Esophagus squamous epithelium (tissue), 4 donors: ENCODE measurements around the gene HOXC13.

Source experiments
- POLR2A ChIP-seq, 4 donors: fragments of 450-650 bp; IDR thresholded peaks; one replicate each; pipeline ENCODE4 v1.6.1; 2017; ENCODE audit warnings: antibody characterized with exemption in 4 of 4, mild to moderate bottlenecking in 4 of 4, moderate library complexity in 3 of 4
- TF ChIP-seq, protein P1 (sequence below), 6 experiments: fragments of 450-650 bp in 4 of 6; fragments of 200-600 bp in 2 of 6; sonication (generic) in 2 of 6; IDR thresholded peaks; one replicate each; pipeline ENCODE4 v1.5.1; 2016 to 2019; ENCODE audit warnings: antibody characterized with exemption in 6 of 6, mild to moderate bottlenecking in 4 of 6, moderate library complexity in 4 of 6

DNA sequence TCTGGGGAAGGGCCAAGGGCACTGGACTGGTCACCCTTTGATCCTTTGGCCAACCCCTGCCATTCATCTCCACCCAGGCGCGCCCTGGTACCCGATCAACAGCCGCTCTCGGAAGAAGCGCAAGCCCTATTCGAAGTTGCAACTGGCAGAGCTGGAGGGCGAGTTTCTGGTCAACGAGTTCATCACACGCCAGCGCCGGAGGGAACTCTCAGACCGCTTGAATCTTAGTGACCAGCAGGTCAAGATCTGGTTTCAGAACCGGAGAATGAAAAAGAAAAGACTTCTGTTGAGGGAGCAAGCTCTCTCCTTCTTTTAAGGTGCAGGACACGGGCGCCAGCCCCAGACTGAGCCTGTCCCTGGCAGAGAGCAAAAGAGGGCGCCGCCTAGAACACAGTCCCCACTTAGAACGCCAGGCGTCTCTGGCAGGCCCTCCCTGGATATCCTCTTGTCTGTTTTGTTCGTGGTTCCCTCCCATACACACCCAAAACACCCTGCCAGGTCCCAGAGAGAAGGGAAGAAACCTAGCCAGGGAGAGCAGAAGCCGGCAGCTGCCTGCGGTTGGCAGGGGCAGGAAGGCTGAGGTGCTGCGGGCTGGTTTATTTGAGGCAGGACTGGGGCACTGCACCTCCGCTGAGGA lies 17.7 kb downstream of the HOXC13 start:
- no peak for TF ChIP-seq POLR2A (IDR thresholded peaks at IDR 0.05)
- TF ChIP-seq, protein P1, sequence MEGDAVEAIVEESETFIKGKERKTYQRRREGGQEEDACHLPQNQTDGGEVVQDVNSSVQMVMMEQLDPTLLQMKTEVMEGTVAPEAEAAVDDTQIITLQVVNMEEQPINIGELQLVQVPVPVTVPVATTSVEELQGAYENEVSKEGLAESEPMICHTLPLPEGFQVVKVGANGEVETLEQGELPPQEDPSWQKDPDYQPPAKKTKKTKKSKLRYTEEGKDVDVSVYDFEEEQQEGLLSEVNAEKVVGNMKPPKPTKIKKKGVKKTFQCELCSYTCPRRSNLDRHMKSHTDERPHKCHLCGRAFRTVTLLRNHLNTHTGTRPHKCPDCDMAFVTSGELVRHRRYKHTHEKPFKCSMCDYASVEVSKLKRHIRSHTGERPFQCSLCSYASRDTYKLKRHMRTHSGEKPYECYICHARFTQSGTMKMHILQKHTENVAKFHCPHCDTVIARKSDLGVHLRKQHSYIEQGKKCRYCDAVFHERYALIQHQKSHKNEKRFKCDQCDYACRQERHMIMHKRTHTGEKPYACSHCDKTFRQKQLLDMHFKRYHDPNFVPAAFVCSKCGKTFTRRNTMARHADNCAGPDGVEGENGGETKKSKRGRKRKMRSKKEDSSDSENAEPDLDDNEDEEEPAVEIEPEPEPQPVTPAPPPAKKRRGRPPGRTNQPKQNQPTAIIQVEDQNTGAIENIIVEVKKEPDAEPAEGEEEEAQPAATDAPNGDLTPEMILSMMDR (IDR thresholded peaks at IDR 0.05), result no peak
